GM21576 (cell line): ENCODE measurements around the gene EPS8L1.
A peak's percentile ranks its signal among the peaks of the same experiment; 100 is the strongest.

Experiments
- ATAC-seq: cut with Tn5 transposase; IDR thresholded peaks from one replicate; pipeline ENCODE4 v1.9.1; 2021; ENCODE audit warnings: mild to moderate bottlenecking, moderate library complexity; ENCODE audit not compliant: unreplicated experiment

The EPS8L1 gene

GRCh38 chr19:55113570-55114039 lies 37.9 kb downstream of the EPS8L1 start:
- no peak for ATAC-seq

GRCh38 chr19:55114566-55115145 lies 39.0 kb downstream of the EPS8L1 start:
- ATAC-seq, result no peak

- ATAC-seq, result no peak
Observed at GRCh38 chr19:55115446-55116065, 39.9 kb downstream of the EPS8L1 start.

- ATAC-seq, result no peak
Observed at GRCh38 chr19:55116232-55116858, 40.7 kb downstream of the EPS8L1 start.

- peak; percentile 6 for ATAC-seq
Observed at GRCh38 chr19:55116859-55117662, 41.4 kb downstream of the EPS8L1 start, which contains the start of gene PPP1R12C. PPP1R12C (minus strand) TSS chr19:55117637; CDS start chr19:55117543, 94 bp downstream.

- peak; percentile 84 for ATAC-seq
Observed at GRCh38 chr19:55117663-55118391, 42.2 kb downstream of the EPS8L1 start.

- no peak for ATAC-seq
Observed at GRCh38 chr19:55118401-55118991, 42.8 kb downstream of the EPS8L1 start.

- no peak for ATAC-seq
Observed at GRCh38 chr19:55119053-55119452, 43.4 kb downstream of the EPS8L1 start.

GRCh38 chr19:55131421-55131820 lies 55.8 kb downstream of the EPS8L1 start:
- ATAC-seq, result no peak

GRCh38 chr19:55132453-55133129 lies 56.9 kb downstream of the EPS8L1 start:
- no peak for ATAC-seq

GRCh38 chr19:55133639-55134444 lies 58.2 kb downstream of the EPS8L1 start:
- ATAC-seq, result no peak

- no peak for ATAC-seq
Observed at GRCh38 chr19:55134736-55135135, 59.1 kb downstream of the EPS8L1 start.

GRCh38 chr19:55136399-55137102 lies 60.9 kb downstream of the EPS8L1 start:
- ATAC-seq, result no peak
